Activated CD4-positive, alpha-beta memory T cell treated with anti-CD3 and anti-CD28 coated beads, Interleukin-2, amount 10 ng/mL, durations not matched to agents 7 days and 5 days (primary cell): ENCODE data around the gene RMND1. TPM values are rescaled to one million over a fixed set of nuclear protein-coding genes. Genes with fewer than 3 reads are reported as not detected.
A peak's percentile ranks its signal among the peaks of the same experiment; 100 is the strongest.

Experiments
- CTCF ChIA-PET: fragments of 350-600 bp; sonication (Branson Sonifier 250); formaldehyde crosslinking; loops from one replicate; lab custom pipeline; 2021; ENCODE audit warnings: antibody characterized with exemption, inconsistent platforms; lab: Charles Lee
- POLR2A ChIA-PET: fragments of 350-600 bp; sonication (Branson Sonifier 250); formaldehyde crosslinking; loops from one replicate; lab custom pipeline; 2021; ENCODE audit warnings: antibody characterized with exemption; lab: Charles Lee
- DNase-seq: peaks from one replicate; pipeline ENCODE4 v3.0.0-alpha.2; 2020
- H3K27ac Mint-ChIP-seq: one replicate; pipeline ENCODE4 v1.8.0; 2021; ENCODE audit warnings: mild to moderate bottlenecking, mixed read lengths
- H3K27me3 Mint-ChIP-seq: one replicate; pipeline ENCODE4 v1.8.0; 2021; ENCODE audit warnings: mixed read lengths
- H3K36me3 Mint-ChIP-seq: one replicate; pipeline ENCODE4 v1.8.0; 2021; ENCODE audit warnings: low read depth, mixed read lengths
- H3K4me1 Mint-ChIP-seq: one replicate; pipeline ENCODE4 v1.8.0; 2021; ENCODE audit warnings: mixed read lengths
- H3K4me3 Mint-ChIP-seq: one replicate; pipeline ENCODE4 v1.8.0; 2021; ENCODE audit warnings: mild to moderate bottlenecking, mixed read lengths
- H3K9me3 Mint-ChIP-seq: one replicate; pipeline ENCODE4 v1.8.0; 2021; ENCODE audit warnings: mixed read lengths
- total RNA-seq, 2 experiments: library from RNA; stranded (reverse); gene quantifications; one replicate each; pipeline ENCODE4 v1.2.3, GENCODE V29; 2021

RMND1 gene
- total RNA-seq, 2 experiments from 2014 or later: 18.7 to 22.6 TPM

GRCh38 chr6:151434369-151434768 lies 17.6 kb downstream of the RMND1 start:
- Mint-ChIP-seq H3K4me3 (no peak overlapping the region), H3K27ac (no peak overlapping the region), H3K9me3 (no peaks in the 10 kb centered on the region), H3K36me3 (peaks cover 41% of the 10 kb centered on the region), H3K4me1 (no peaks in the 10 kb centered on the region), H3K27me3 (no peaks in the 10 kb centered on the region)
- CTCF ChIA-PET: interaction anchor here (0.6 to 1.5 kb wide), 2 partner anchors 21 to 39 kb away, joined by 3 read pairs; no protein-coding TSS in a partner anchor
- POLR2A ChIA-PET: no interaction called here
- DNase-seq: no peak

GRCh38 chr6:151432651-151433050 lies 19.3 kb downstream of the RMND1 start:
- ChIA-PET POLR2A (no interaction called here), CTCF (interaction anchor here (1.1 kb wide), 1 partner anchor 27 kb away, joined by 3 read pairs; no protein-coding TSS in a partner anchor)
- DNase-seq: no peak
- no peaks in the 10 kb centered on the region for H3K27me3 Mint-ChIP-seq
- no peaks in the 10 kb centered on the region for H3K9me3 Mint-ChIP-seq
- no peak overlapping the region for H3K27ac Mint-ChIP-seq
- H3K4me3 Mint-ChIP-seq: no peak overlapping the region
- H3K4me1 Mint-ChIP-seq: no peaks in the 10 kb centered on the region
- peaks cover 42% of the 10 kb centered on the region for H3K36me3 Mint-ChIP-seq

- Mint-ChIP-seq H3K36me3 (peaks cover 43% of the 10 kb centered on the region), H3K27ac (no peak overlapping the region), H3K9me3 (no peaks in the 10 kb centered on the region), H3K27me3 (no peaks in the 10 kb centered on the region), H3K4me3 (no peak overlapping the region), H3K4me1 (no peaks in the 10 kb centered on the region)
- ChIA-PET POLR2A (no interaction called here), CTCF (no interaction called here)
- DNase-seq: no peak
Observed at GRCh38 chr6:151431337-151431736, 20.6 kb downstream of the RMND1 start.

- Mint-ChIP-seq H3K27ac (no peak overlapping the region), H3K27me3 (no peaks in the 10 kb centered on the region), H3K4me3 (no peak overlapping the region), H3K9me3 (no peaks in the 10 kb centered on the region), H3K36me3 (peaks cover 43% of the 10 kb centered on the region), H3K4me1 (no peaks in the 10 kb centered on the region)
- no peak for DNase-seq
- ChIA-PET CTCF (no interaction called here), POLR2A (no interaction called here)
Observed at GRCh38 chr6:151430886-151431285, 21.0 kb downstream of the RMND1 start.

- Mint-ChIP-seq H3K4me3 (no peak overlapping the region), H3K36me3 (peaks cover 56% of the 10 kb centered on the region), H3K9me3 (no peaks in the 10 kb centered on the region), H3K27me3 (no peaks in the 10 kb centered on the region), H3K4me1 (no peaks in the 10 kb centered on the region), H3K27ac (no peak overlapping the region)
- no peak for DNase-seq
- ChIA-PET CTCF (no interaction called here), POLR2A (no interaction called here)
Observed at GRCh38 chr6:151428093-151428735, 23.7 kb downstream of the RMND1 start.

DNA sequence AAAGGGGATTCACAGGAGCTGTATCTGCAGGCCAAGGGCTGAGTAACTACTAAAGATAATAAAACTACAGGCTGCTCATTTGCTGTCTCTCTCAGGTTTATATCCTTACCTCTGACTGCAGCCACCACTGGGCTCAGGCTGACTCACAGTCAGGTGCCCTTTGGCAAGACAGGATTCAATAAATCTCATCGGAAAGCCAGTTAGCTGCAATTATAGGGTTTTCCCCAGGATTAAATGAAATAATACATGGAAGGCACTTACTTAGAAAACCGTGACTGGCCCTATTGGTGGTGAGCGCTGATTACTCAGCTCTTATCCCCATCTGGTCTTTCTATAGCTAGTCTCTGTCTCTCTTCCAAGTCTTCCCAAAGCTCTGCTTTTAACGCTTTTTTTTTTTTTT lies 26.4 kb downstream of the RMND1 start:
- peaks cover 41% of the 10 kb centered on the region for H3K36me3 Mint-ChIP-seq

DNA sequence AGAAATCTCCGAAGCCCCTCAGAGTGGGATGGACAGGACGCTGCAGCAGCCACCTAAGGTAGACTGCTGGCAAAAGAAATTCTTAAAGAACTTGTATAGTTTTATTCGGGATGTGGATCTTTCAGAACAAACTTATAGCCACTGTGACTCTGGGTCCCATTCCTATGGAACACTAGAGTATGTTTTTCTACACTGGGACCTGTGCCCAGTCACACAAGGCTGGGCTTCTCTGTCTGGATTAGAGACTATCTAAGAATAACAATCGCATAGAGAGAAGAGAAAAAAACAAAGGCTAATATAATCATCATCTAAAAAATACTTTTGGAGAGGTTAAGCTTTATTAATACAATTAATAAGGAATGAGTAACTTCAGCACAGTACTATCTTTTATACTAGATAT lies 28.9 kb downstream of the RMND1 start:
- no peak overlapping the region for H3K27ac Mint-ChIP-seq

More for the DNA sequence above, 26.4 kb downstream of the RMND1 start:
- no peaks in the 10 kb centered on the region for H3K4me1 Mint-ChIP-seq
- H3K27ac Mint-ChIP-seq: no peak overlapping the region
- POLR2A ChIA-PET: interaction anchor here (0.8 kb wide), 1 partner anchor 20 kb away, joined by 3 read pairs; no protein-coding TSS in a partner anchor
- CTCF ChIA-PET: no interaction called here
- no peak overlapping the region for H3K4me3 Mint-ChIP-seq
- H3K9me3 Mint-ChIP-seq: no peaks in the 10 kb centered on the region
- no peak for DNase-seq
- H3K27me3 Mint-ChIP-seq: no peaks in the 10 kb centered on the region

GRCh38 chr6:151417477-151417876 lies 34.4 kb downstream of the RMND1 start:
- Mint-ChIP-seq H3K27ac (no peak overlapping the region), H3K4me3 (no peak overlapping the region), H3K4me1 (peaks cover 16% of the 10 kb centered on the region), H3K27me3 (no peaks in the 10 kb centered on the region), H3K36me3 (peaks cover 48% of the 10 kb centered on the region), H3K9me3 (peaks cover 6% of the 10 kb centered on the region)
- POLR2A ChIA-PET: no interaction called here
- CTCF ChIA-PET: interaction anchor here (0.8 kb wide), 1 partner anchor 11 kb away, joined by 3 read pairs; no protein-coding TSS in a partner anchor
- no peak for DNase-seq

More for the DNA sequence above, 28.9 kb downstream of the RMND1 start:
- no peaks in the 10 kb centered on the region for H3K27me3 Mint-ChIP-seq
- peaks cover 27% of the 10 kb centered on the region for H3K36me3 Mint-ChIP-seq
- H3K4me3 Mint-ChIP-seq: no peak overlapping the region
- no peaks in the 10 kb centered on the region for H3K4me1 Mint-ChIP-seq
- ChIA-PET POLR2A (interaction anchor here (0.8 kb wide), 1 partner anchor 23 kb away, joined by 3 read pairs; no protein-coding TSS in a partner anchor), CTCF (no interaction called here)
- DNase-seq: no peak
- no peaks in the 10 kb centered on the region for H3K9me3 Mint-ChIP-seq

DNA sequence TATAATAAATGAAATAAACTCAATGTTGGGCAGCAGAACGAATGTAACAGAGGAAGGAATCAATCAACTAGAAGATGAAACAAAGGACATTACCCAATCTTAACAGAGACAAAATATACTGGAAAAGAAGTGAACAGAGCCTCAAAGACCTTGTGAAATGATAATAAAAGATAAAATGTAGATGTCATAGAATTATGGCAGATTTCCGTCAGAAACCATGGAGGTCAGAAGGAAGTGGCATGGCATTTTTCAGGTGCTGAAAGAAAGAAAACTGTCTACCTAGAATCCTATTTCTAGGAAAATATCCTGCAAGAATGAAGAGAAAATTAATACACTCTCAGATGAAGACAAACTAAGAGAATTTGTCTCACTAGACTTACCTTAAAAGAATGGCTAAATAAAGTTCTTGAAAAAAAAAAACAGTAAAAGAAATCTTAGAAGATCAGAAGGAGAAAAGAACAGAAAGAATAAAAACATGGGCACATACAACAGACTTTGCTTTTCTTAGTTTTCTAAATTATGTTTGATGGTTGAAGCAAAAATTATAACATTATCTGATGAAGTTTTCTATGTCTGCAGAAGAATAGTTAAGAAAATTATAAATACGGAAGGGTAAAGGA lies 37.2 kb downstream of the RMND1 start:
- Mint-ChIP-seq H3K9me3 (peaks cover 8% of the 10 kb centered on the region), H3K4me1 (peaks cover 17% of the 10 kb centered on the region), H3K27ac (no peak overlapping the region), H3K27me3 (no peaks in the 10 kb centered on the region), H3K36me3 (peaks cover 61% of the 10 kb centered on the region), H3K4me3 (no peak overlapping the region)
- CTCF ChIA-PET: no interaction called here
- POLR2A ChIA-PET: no interaction called here
- DNase-seq: no peak

DNA sequence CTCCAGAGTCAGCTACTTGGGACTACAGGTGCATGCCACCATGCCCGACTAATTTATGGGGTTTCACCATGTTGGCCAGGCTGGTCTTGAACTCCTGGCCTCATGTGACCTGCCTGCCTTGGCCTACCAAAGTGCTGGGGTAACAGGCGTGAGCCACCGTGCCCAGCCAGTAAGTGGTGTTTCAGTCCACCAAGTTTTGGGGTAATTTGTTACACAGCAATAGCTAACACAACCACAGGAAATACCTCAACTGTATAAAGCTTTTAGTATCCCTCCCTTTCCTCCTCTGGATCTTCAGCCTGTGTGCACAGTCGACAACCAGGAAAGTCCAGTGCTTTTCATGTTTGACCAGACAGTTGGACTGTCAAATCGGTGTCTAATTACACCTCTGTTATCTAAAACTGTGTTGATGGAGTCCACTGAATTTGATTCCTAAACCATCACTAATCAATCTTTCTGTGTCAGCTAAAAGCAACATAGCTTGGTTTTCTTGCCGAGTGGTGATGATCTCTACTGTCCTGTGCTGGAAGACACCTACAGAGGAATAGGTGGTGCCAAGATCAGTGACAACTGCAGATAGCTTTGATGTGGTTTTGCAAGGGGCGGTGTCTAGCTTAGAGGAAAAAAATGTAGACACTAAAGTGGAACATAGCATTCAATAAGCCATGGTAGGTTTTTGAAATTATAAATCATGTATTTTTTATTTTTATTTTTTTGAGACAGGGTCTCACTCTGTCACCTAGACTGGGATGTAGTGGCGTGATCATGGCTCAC lies 38.4 kb downstream of the RMND1 start:
- ChIA-PET CTCF (interaction anchor here (0.6 to 1.4 kb wide), 4 partner anchors 8 to 38 kb away, joined by 3 to 5 read pairs (median 4); partner anchors contain the start of genes RMND1 and ZBTB2), POLR2A (interaction anchor here (1.0 to 1.9 kb wide), 6 partner anchors 13 to 38 kb away, joined by 3 to 10 read pairs (median 4); partner anchors contain the start of genes RMND1 and ZBTB2)
- DNase-seq: peak; percentile 65
- Mint-ChIP-seq H3K27ac (peak overlapping the region; percentile 68), H3K4me1 (peaks cover 17% of the 10 kb centered on the region), H3K9me3 (peaks cover 8% of the 10 kb centered on the region), H3K36me3 (peaks cover 72% of the 10 kb centered on the region), H3K27me3 (no peaks in the 10 kb centered on the region), H3K4me3 (no peak overlapping the region)

DNA sequence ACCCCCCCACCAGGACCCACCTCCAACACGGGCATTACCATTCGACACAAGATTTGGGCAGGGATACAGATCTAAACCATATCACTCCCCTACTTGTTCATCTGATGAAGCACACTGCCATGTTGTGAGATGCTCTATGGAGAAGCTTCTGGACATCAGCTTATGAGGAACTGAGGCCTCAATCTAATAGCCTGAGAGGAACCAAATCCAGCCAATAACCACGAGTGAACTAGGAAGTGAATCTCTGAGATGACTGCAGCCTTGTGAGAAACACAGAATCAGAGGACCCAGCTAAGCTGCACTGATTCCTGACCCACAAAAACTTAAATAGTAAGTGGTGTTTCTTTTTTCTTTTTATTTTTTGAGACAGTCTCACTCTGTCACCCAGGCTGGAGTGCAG lies 39.0 kb downstream of the RMND1 start:
- Mint-ChIP-seq H3K36me3 (peaks cover 72% of the 10 kb centered on the region), H3K27me3 (no peaks in the 10 kb centered on the region), H3K9me3 (peaks cover 8% of the 10 kb centered on the region)

GRCh38 chr6:151409679-151410078 lies 42.2 kb downstream of the RMND1 start:
- H3K9me3 Mint-ChIP-seq: peaks cover 8% of the 10 kb centered on the region
- POLR2A ChIA-PET: no interaction called here
- H3K27me3 Mint-ChIP-seq: no peaks in the 10 kb centered on the region
- no peak for DNase-seq
- peaks cover 70% of the 10 kb centered on the region for H3K36me3 Mint-ChIP-seq
- H3K27ac Mint-ChIP-seq: no peak overlapping the region
- H3K4me3 Mint-ChIP-seq: no peak overlapping the region
- CTCF ChIA-PET: interaction anchor here (1.0 to 1.5 kb wide), 2 partner anchors 11 to 42 kb away, joined by 3 read pairs; no protein-coding TSS in a partner anchor
- peaks cover 20% of the 10 kb centered on the region for H3K4me1 Mint-ChIP-seq

More for the DNA sequence above, 39.0 kb downstream of the RMND1 start:
- ChIA-PET CTCF (interaction anchor here (1.1 to 1.4 kb wide), 3 partner anchors 7 to 39 kb away, joined by 3 to 5 read pairs (median 4); partner anchors contain the start of gene RMND1), POLR2A (interaction anchor here (1.0 to 1.9 kb wide), 5 partner anchors 12 to 39 kb away, joined by 3 to 10 read pairs (median 4); partner anchors contain the start of genes RMND1 and ZBTB2)
- H3K4me3 Mint-ChIP-seq: no peak overlapping the region
- DNase-seq: no peak
- H3K27ac Mint-ChIP-seq: no peak overlapping the region
- peaks cover 17% of the 10 kb centered on the region for H3K4me1 Mint-ChIP-seq
